HepG2 (cell line): ENCODE data around the gene FAM83E. TPM values are rescaled to one million over a fixed set of nuclear protein-coding genes. Genes with fewer than 3 reads are reported as not detected.

Experiments
- CENPT ChIP-seq: sonication (generic); formaldehyde crosslinking; IDR thresholded peaks from 2 replicates; pipeline ENCODE4 v1.8.0; 2022; ENCODE audit warnings: low read depth, mild to moderate bottlenecking, moderate library complexity, missing genetic modification reagents
- GABPA ChIP-seq, 2 experiments: IDR thresholded peaks; 2 replicates each; pipeline ENCODE4 v1.6.1; 2011 to 2016; ENCODE audit warnings: low read depth in 2 of 2, low read length in 1 of 2, missing biosample characterization in 1 of 2, missing genetic modification characterization in 1 of 2
- RAD51 ChIP-seq: fragments of 450-650 bp; IDR thresholded peaks from 2 replicates; pipeline ENCODE4 v1.6.1; 2016; ENCODE audit warnings: borderline replicate concordance
- SIX4 ChIP-seq: sonication (generic); formaldehyde crosslinking; IDR thresholded peaks from 2 replicates; pipeline ENCODE4 v1.4.0; 2020; ENCODE audit warnings: missing genetic modification reagents
- SMAD3 ChIP-seq: sonication (generic); formaldehyde crosslinking; IDR thresholded peaks from 2 replicates; pipeline ENCODE4 v1.4.0; 2020; ENCODE audit warnings: missing genetic modification reagents
- TGIF2 ChIP-seq: IDR thresholded peaks from 2 replicates; pipeline ENCODE4 v1.6.1; 2016; ENCODE audit warnings: control low read depth, missing compliant biosample characterization
- ZBTB20 ChIP-seq: sonication (generic); formaldehyde crosslinking; IDR thresholded peaks from 2 replicates; pipeline ENCODE4 v1.8.1; 2023; ENCODE audit warnings: missing genetic modification reagents, low read depth, mild to moderate bottlenecking, borderline replicate concordance
- ZFP1 ChIP-seq: IDR thresholded peaks from 2 replicates; pipeline ENCODE4 v1.6.1; 2016
- ZNF430 ChIP-seq: sonication (generic); formaldehyde crosslinking; IDR thresholded peaks from 2 replicates; pipeline ENCODE4 v1.9.0; 2021; ENCODE audit warnings: mild to moderate bottlenecking, missing genetic modification reagents
- ZNF816 ChIP-seq: sonication (generic); formaldehyde crosslinking; IDR thresholded peaks from 2 replicates; pipeline ENCODE4 v1.8.0; 2022; ENCODE audit warnings: missing genetic modification reagents, mild to moderate bottlenecking, borderline replicate concordance
- polyA plus RNA-seq, 8 experiments: library from polyadenylated mRNA; depleted of rRNA in 3 of 8; stranded (reverse) in 7 of 8; unstranded in 1 of 8; fragments of >200 nt; fragmentation: Illumina TruSeq in 4 of 8; extraction: Trizol in 4 of 8; gene quantifications; 2 replicates each; pipeline versions ENCODE4 v1.2.1 to v1.2.3, GENCODE V29; 2011 to 2016; ENCODE audit warnings: low read depth in 4 of 8, missing spikeins in 1 of 8, mixed read lengths in 1 of 8; ENCODE audit not compliant: insufficient read depth in 1 of 8
- total RNA-seq, 5 experiments: library from RNA; depleted of rRNA; stranded (reverse); fragments of >200 nt; fragmentation: Illumina TruSeq; extraction: Trizol; gene quantifications; 2 replicates each; pipeline ENCODE4 v1.2.3, GENCODE V29; 2016; ENCODE audit warnings: low read depth in 1 of 5
- TF ChIP-seq, protein P1 (sequence below): sonication (generic); formaldehyde crosslinking; IDR thresholded peaks from 2 replicates; pipeline ENCODE4 v1.5.1; 2020; ENCODE audit warnings: mild to moderate bottlenecking, missing genetic modification reagents, moderate library complexity
- TF ChIP-seq, protein P2 (sequence below): sonication (generic); formaldehyde crosslinking; IDR thresholded peaks from 2 replicates; pipeline ENCODE4 v1.5.1; 2020; ENCODE audit warnings: missing genetic modification reagents, mild to moderate bottlenecking, borderline replicate concordance
- TF ChIP-seq, protein P3 (sequence below): sonication (generic); formaldehyde crosslinking; IDR thresholded peaks from 2 replicates; pipeline ENCODE4 v1.4.0; 2020; ENCODE audit warnings: missing genetic modification reagents
- TF ChIP-seq, protein P4 (sequence below): sonication (generic); formaldehyde crosslinking; IDR thresholded peaks from 2 replicates; pipeline ENCODE4 v1.4.0; 2020; ENCODE audit warnings: missing genetic modification reagents, borderline replicate concordance
- TF ChIP-seq, protein P5 (sequence below): sonication (generic); formaldehyde crosslinking; IDR thresholded peaks from 2 replicates; pipeline ENCODE4 v1.5.1; 2020; ENCODE audit warnings: mild to moderate bottlenecking, moderate library complexity, missing genetic modification reagents

FAM83E gene
- total and polyA plus RNA-seq, 2 of the 13 experiments (the other 11 are each of a cell fraction or from before 2014, with no cell fraction given): 0.18 to 0.60 TPM

DNA sequence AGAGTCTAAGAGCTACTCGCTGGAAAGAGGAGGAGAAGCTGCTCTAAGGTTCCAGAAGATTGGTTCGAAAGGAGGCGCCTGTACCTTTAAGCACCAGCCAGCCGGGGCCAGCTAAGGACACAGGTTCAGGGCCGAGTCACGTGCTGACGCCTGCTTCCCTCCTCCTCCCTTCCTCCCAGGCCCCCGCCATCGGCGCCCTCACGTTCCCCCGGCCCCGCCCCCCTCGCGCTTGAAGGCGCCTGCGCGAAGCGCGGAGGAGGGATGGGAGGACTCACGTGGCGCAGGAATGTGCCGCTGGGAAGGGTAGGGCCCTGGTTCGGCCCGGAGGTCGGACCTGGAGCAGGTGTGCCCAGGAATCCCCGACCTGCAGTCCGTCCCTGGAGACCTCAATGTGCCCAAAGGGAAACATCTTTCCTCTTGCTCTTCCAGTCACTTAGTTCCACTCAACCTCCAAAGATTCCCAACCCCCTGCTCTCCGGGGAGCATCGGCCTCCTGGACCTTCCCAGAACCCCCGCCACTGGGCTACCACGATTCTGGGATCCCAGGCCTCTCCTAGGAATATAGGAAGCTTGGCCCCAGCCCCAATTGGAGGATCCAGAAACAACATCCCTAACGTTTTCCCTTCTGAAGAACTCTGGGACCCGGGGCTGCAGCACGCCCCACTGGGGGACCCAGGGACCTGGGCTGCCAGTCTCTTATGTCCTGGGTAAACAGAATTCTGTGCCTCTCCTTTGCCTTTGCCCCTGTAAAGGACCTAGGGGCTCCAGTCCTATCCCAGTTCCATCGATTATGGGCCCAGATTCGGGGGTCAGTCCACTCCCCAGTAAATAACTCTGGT lies 19.8 kb upstream of the FAM83E start (continued):
- TF ChIP-seq, protein P1, sequence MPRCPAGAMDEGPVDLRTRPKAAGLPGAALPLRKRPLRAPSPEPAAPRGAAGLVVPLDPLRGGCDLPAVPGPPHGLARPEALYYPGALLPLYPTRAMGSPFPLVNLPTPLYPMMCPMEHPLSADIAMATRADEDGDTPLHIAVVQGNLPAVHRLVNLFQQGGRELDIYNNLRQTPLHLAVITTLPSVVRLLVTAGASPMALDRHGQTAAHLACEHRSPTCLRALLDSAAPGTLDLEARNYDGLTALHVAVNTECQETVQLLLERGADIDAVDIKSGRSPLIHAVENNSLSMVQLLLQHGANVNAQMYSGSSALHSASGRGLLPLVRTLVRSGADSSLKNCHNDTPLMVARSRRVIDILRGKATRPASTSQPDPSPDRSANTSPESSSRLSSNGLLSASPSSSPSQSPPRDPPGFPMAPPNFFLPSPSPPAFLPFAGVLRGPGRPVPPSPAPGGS (CRISPR knock-in tag): 0 out of 2 replicates have a peak, but pooled peaks have one; percentile 45
- TF ChIP-seq, protein P2, sequence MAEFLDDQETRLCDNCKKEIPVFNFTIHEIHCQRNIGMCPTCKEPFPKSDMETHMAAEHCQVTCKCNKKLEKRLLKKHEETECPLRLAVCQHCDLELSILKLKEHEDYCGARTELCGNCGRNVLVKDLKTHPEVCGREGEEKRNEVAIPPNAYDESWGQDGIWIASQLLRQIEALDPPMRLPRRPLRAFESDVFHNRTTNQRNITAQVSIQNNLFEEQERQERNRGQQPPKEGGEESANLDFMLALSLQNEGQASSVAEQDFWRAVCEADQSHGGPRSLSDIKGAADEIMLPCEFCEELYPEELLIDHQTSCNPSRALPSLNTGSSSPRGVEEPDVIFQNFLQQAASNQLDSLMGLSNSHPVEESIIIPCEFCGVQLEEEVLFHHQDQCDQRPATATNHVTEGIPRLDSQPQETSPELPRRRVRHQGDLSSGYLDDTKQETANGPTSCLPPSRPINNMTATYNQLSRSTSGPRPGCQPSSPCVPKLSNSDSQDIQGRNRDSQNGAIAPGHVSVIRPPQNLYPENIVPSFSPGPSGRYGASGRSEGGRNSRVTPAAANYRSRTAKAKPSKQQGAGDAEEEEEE (CRISPR knock-in tag): no peak
- TF ChIP-seq SIX4: peak; percentile 55; the same call in 1 of the 2 replicates
- TF ChIP-seq, protein P3, sequence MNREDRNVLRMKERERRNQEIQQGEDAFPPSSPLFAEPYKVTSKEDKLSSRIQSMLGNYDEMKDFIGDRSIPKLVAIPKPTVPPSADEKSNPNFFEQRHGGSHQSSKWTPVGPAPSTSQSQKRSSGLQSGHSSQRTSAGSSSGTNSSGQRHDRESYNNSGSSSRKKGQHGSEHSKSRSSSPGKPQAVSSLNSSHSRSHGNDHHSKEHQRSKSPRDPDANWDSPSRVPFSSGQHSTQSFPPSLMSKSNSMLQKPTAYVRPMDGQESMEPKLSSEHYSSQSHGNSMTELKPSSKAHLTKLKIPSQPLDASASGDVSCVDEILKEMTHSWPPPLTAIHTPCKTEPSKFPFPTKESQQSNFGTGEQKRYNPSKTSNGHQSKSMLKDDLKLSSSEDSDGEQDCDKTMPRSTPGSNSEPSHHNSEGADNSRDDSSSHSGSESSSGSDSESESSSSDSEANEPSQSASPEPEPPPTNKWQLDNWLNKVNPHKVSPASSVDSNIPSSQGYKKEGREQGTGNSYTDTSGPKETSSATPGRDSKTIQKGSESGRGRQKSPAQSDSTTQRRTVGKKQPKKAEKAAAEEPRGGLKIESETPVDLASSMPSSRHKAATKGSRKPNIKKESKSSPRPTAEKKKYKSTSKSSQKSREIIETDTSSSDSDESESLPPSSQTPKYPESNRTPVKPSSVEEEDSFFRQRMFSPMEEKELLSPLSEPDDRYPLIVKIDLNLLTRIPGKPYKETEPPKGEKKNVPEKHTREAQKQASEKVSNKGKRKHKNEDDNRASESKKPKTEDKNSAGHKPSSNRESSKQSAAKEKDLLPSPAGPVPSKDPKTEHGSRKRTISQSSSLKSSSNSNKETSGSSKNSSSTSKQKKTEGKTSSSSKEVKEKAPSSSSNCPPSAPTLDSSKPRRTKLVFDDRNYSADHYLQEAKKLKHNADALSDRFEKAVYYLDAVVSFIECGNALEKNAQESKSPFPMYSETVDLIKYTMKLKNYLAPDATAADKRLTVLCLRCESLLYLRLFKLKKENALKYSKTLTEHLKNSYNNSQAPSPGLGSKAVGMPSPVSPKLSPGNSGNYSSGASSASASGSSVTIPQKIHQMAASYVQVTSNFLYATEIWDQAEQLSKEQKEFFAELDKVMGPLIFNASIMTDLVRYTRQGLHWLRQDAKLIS (CRISPR knock-in tag): no peak
- 0 out of 2 replicates have a peak, but pooled peaks have one; percentile 62 for TF ChIP-seq ZNF430 (CRISPR knock-in tag)
- peak; percentile 39; the same call in 1 of the 2 replicates for TF ChIP-seq ZBTB20 (CRISPR knock-in tag)
- no peak for TF ChIP-seq TGIF2 (CRISPR knock-in tag)
- TF ChIP-seq ZNF816 (CRISPR knock-in tag): peak; percentile 39; the same call in 1 of the 2 replicates
- TF ChIP-seq, protein P4, sequence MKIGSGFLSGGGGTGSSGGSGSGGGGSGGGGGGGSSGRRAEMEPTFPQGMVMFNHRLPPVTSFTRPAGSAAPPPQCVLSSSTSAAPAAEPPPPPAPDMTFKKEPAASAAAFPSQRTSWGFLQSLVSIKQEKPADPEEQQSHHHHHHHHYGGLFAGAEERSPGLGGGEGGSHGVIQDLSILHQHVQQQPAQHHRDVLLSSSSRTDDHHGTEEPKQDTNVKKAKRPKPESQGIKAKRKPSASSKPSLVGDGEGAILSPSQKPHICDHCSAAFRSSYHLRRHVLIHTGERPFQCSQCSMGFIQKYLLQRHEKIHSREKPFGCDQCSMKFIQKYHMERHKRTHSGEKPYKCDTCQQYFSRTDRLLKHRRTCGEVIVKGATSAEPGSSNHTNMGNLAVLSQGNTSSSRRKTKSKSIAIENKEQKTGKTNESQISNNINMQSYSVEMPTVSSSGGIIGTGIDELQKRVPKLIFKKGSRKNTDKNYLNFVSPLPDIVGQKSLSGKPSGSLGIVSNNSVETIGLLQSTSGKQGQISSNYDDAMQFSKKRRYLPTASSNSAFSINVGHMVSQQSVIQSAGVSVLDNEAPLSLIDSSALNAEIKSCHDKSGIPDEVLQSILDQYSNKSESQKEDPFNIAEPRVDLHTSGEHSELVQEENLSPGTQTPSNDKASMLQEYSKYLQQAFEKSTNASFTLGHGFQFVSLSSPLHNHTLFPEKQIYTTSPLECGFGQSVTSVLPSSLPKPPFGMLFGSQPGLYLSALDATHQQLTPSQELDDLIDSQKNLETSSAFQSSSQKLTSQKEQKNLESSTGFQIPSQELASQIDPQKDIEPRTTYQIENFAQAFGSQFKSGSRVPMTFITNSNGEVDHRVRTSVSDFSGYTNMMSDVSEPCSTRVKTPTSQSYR: peak; percentile 84
- no peak for TF ChIP-seq CENPT (CRISPR knock-in tag)
- no peak for TF ChIP-seq ZFP1 (CRISPR knock-in tag)
- TF ChIP-seq RAD51: peak; percentile 63; the same call in 1 of the 2 replicates
- TF ChIP-seq, protein P5, sequence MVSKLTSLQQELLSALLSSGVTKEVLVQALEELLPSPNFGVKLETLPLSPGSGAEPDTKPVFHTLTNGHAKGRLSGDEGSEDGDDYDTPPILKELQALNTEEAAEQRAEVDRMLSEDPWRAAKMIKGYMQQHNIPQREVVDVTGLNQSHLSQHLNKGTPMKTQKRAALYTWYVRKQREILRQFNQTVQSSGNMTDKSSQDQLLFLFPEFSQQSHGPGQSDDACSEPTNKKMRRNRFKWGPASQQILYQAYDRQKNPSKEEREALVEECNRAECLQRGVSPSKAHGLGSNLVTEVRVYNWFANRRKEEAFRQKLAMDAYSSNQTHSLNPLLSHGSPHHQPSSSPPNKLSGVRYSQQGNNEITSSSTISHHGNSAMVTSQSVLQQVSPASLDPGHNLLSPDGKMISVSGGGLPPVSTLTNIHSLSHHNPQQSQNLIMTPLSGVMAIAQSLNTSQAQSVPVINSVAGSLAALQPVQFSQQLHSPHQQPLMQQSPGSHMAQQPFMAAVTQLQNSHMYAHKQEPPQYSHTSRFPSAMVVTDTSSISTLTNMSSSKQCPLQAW (CRISPR knock-in tag): peak; percentile 69; the same call in 1 of the 2 replicates
- no peak for TF ChIP-seq GABPA (IDR thresholded peaks at IDR 0.05; ENCODE audit: low read depth, low read length)
- peak; percentile 35; the same call in 1 of the 2 replicates for TF ChIP-seq GABPA (CRISPR knock-in tag; IDR thresholded peaks at IDR 0.05; ENCODE audit: low read depth)
- TF ChIP-seq SMAD3 (CRISPR knock-in tag): no peak
